Measurements from ENCODE around the gene C3orf33. TPM values are rescaled to one million over a fixed set of nuclear protein-coding genes. Genes with fewer than 3 reads are reported as not detected.

Gene C3orf33
- total and polyA plus RNA-seq, 12 donors: 3.5 to 17.1 (median 12.6) TPM

DNA sequence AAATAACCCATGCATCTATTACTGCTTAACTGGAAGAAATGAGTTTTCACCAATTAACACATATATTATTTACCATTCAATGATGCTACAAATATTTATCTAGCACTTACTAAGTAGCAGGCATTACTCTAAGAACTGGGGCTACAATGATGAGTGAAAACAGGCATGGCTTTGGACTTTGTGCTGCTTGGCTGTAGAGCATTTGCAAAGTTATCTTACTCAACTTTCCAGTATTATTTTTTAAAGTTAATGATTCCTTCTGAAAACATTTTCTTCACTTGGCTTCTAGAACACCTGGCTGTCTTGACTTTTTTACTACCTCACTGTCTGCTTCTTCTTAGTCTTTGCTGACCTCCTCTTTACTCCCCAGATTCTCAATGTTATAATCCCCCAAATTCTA, 1.8 kb downstream of the C3orf33 start:
- no peak for DNase-seq
- Histone ChIP-seq H3K36me3 (replicated peaks in 1 of 2) (no peaks in the 10 kb centered on the region), H3K9me3 (replicated peaks in 1 of 3) (no peaks in the 10 kb centered on the region), H3K27me3 (no peaks in the 10 kb centered on the region), H3K4me3 (no peak overlapping the region), H3K27ac (no peak overlapping the region), H3K4me1 (replicated peaks in 1 of 2) (peaks cover 0 to 3% of the 10 kb centered on the region in 2 donors)
- intact Hi-C loops (cut with DNase I): loop anchor here (10.0 kb wide), 2 partner anchors 50 to 60 kb away; partner anchors contain the start of gene SLC33A1 (in 1 of the 2)
- TF ChIP-seq POLR2A (IDR thresholded peaks at IDR 0.05) (no peak), CTCF (IDR thresholded peaks at IDR 0.05) (no peak)

- no peak overlapping the region for H3K4me3 ChIP-seq
- intact Hi-C loops (cut with DNase I): no loop called here
- no peaks in the 10 kb centered on the region for H3K27me3 ChIP-seq
- no peaks in the 10 kb centered on the region for H3K4me1 ChIP-seq (replicated peaks in 1 of 2)
- no peak overlapping the region for H3K27ac ChIP-seq
- no peak for DNase-seq
- TF ChIP-seq POLR2A (IDR thresholded peaks at IDR 0.05): no peak
- no peak for TF ChIP-seq CTCF (IDR thresholded peaks at IDR 0.05)
- H3K36me3 ChIP-seq (replicated peaks in 1 of 2): no peaks in the 10 kb centered on the region
- 92 to 100% (median 98%) methylated on average over 1 of the region's 1 CpG for WGBS, 4 donors
- no peaks in the 10 kb centered on the region for H3K9me3 ChIP-seq (replicated peaks in 1 of 3)
These were observed 13.5 kb downstream of the C3orf33 start for GRCh38 chr3:155792532-155792931.

DNA sequence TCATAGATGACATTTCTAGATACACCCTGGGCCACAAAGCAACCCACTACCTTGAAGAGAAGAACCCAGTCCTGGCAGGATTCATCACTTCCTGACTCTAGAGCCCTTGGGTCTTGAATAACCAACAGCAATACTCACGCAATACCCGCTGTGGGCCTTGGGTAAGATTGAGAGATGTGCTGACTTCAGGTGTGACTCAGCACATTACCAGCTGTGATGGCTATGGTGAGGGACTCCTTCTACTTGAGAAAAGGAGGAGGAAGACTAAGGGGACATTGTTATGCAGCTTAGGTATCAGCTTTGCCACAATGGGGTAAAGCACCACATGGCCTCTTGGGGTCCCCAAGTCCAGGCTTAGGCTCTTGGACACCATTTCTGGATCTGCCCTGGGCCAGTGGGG, 14.9 kb downstream of the C3orf33 start:
- Histone ChIP-seq H3K4me1 (replicated peaks in 1 of 2) (no peaks in the 10 kb centered on the region), H3K4me3 (no peak overlapping the region), H3K36me3 (replicated peaks in 1 of 2) (no peaks in the 10 kb centered on the region), H3K27me3 (no peaks in the 10 kb centered on the region), H3K27ac (no peak overlapping the region), H3K9me3 (replicated peaks in 1 of 3) (no peaks in the 10 kb centered on the region)
- 90 to 100% (median 96%) methylated on average over 1 to 2 of the region's 2 CpGs for WGBS, 4 donors
- intact Hi-C loops (cut with DNase I): no loop called here
- no peak for TF ChIP-seq POLR2A (IDR thresholded peaks at IDR 0.05)
- no peak for TF ChIP-seq CTCF (IDR thresholded peaks at IDR 0.05)
- DNase-seq: no peak

- Histone ChIP-seq H3K27ac (no peak overlapping the region), H3K4me3 (no peak overlapping the region), H3K9me3 (replicated peaks in 1 of 3) (no peaks in the 10 kb centered on the region), H3K27me3 (no peaks in the 10 kb centered on the region), H3K4me1 (replicated peaks in 1 of 2) (no peaks in the 10 kb centered on the region), H3K36me3 (replicated peaks in 1 of 2) (no peaks in the 10 kb centered on the region)
- TF ChIP-seq POLR2A (IDR thresholded peaks at IDR 0.05) (no peak), CTCF (IDR thresholded peaks at IDR 0.05) (no peak)
- DNase-seq: no peak
- intact Hi-C loops (cut with DNase I): no loop called here
- WGBS, 4 donors: 77 to 98% (median 88%) methylated on average over 3 to 4 of the region's 4 CpGs
These were observed 15.7 kb downstream of the C3orf33 start for GRCh38 chr3:155790272-155790925.
